ENCODE measurements around the gene CIRBP.

DNA sequence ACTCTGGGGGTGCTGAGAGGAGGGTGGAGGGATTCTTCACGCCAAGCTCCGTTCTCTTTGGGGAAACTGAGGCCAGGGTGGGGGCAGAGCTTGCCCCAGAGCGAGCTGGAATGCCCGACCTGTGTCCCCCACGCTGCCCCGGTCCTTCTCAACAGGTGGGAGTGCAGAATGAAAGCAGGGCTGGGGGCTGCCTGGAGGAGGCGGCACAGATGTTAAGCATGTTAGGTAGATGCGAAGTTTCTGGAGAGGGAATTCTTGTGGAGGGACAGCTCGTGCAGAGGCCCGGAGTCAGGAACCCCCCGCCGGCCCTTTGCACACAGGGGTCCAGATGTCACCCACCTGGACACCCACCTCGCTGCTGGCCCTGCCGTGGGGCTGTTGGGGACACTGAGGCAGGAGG, 25.6 kb downstream of the CIRBP start:
- TF ChIP-seq CTCF (IDR thresholded peaks at IDR 0.05) (no peak), POLR2A (IDR thresholded peaks at IDR 0.05) (no peak)
